ENCODE data around the gene GPR82. TPM values are rescaled to one million over a fixed set of nuclear protein-coding genes. Genes with fewer than 3 reads are reported as not detected.

Gene GPR82
- total and polyA plus RNA-seq, 5 donors = 0.02 to 0.53 (median 0.31) TPM; not detected in 1

DNA sequence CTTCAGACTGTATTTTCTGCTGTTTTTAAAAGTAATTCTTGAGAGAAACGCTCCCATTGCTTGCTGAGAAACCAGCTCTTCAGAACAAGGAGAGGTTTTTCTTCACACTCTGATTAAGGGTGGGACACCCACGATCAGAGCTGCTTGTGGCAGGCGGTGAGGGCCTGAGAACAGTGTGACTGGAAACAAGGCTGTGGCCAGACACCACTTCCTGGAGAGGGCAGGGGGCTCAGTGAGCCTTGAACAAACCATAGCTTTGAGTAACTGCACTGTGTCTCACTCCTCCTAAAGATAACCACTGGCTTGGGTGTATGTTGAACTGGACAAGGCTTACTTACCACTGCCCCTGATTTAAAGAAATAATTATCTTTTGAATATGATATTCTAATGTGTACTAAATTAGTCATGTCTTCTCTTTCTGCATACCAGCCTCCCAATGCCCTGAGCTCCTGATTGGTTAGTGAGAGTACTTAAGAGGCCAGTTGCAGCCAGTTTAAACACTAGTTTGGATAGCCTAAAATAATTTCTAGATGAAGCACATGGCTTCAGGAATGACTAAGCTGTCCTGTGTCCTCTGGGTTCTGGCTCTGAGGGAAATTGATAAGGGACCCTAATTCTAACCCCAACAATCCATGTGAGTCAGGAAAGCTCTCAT is 3.7 kb upstream of the GPR82 start:
- intact Hi-C loops (cut with DNase I) = no loop called here
- Histone ChIP-seq H3K9me3 (ENCODE audit: control insufficient read depth, low read length) (no peaks in the 10 kb centered on the region), H3K27me3 (ENCODE audit: control insufficient read depth, insufficient read depth) (no peaks in the 10 kb centered on the region), H3K4me1 (ENCODE audit: control insufficient read depth, insufficient read depth, low read length) (no peaks in the 10 kb centered on the region), H3K4me3 (ENCODE audit: low read length) (no peak overlapping the region), H3K27ac (ENCODE audit: low read length) (no peak overlapping the region)
- WGBS = 88% methylated on average over 3 of the region's 3 CpGs
- ATAC-seq = no peak
- DNase-seq = no peak

DNA sequence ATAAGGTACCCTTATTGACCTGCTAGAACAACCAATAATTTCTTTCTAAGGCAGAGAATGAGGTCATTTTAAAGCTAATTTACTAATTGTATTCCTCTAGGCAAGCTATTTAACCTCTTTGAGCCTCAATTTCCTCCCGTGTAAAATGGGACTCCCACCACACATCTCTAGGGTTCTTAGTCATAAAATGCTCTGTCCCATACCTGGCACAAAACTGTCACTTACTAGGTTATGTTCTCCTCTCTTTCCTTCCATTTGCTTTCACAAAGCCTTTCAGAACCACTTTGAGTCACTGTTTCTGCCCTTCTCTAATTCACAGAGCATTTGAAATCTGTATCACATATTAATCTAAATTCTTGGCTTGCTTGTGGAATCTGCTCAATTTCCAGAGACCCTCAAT is 2.4 kb upstream of the GPR82 start:
- Histone ChIP-seq H3K27ac (ENCODE audit: low read length) (no peak overlapping the region), H3K27me3 (ENCODE audit: control insufficient read depth, insufficient read depth) (no peaks in the 10 kb centered on the region), H3K9me3 (ENCODE audit: control insufficient read depth, low read length) (no peaks in the 10 kb centered on the region), H3K4me1 (ENCODE audit: control insufficient read depth, insufficient read depth, low read length) (no peaks in the 10 kb centered on the region), H3K4me3 (ENCODE audit: low read length) (no peak overlapping the region)
- intact Hi-C loops (cut with DNase I) = no loop called here
- no peak for ATAC-seq
- WGBS = 92% methylated on average over 1 of the region's 1 CpG
- DNase-seq = no peak

DNA sequence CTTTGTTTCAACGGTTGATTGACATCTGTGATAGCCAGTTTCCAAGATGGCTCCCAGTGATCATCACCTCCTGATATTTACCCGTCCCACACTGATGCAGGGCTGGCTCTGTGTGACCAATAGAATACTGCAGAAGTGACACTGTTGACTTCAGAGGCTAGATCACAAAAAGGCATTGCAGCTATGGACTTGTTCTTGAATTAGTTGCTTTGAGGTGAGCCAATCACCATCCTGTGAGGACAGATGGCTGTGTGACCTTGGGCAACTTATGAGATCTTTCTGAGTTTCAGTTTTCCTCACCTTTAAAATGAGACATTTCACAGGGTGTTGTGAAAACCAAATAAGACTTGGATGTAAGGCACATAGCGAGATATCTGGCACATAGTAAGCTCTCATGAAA is 1.8 kb upstream of the GPR82 start:
- intact Hi-C loops (cut with DNase I) = no loop called here
- ATAC-seq = no peak

DNA sequence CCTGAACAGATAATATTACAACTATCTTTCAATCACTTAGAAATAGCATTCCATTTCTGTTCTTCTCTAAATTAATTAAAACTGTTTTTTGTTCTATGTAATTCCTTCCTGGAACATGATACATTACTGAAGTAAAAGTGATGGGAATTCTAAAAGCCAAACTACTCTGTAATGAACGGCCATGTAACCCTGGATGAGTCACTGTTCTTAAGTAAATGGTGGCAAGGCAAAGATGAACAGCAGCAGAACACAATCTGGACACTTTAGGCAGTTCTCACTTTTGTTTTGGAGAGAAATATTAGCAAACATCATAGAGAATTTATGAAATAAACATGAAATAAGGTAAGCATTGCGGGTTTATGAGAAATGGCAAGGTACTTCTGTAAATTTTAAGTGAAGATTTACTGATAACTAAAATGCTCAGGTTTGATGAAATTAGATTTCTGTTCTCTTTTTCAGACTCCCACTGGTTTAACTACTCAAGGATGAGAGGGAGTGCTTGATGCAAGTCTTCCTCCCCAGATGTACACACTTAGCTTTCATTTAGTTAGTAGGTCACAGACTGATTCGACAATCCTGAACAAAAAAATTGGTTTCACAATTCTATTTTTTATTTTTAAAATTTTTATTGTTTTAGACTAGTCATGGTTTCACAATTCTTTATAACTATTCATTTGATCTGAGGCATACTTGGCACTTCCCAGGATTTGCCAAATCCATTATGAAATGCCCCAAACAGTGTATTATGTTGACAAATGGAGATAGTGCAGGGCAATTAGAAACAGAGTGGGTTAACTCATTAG is 964 bp upstream of the GPR82 start:
- DNase-seq (no peak), ATAC-seq (no peak)
- intact Hi-C loops (cut with DNase I) = no loop called here
- Histone ChIP-seq H3K27ac (ENCODE audit: low read length) (no peak overlapping the region), H3K4me3 (ENCODE audit: low read length) (no peak overlapping the region), H3K9me3 (ENCODE audit: control insufficient read depth, low read length) (no peaks in the 10 kb centered on the region), H3K4me1 (ENCODE audit: control insufficient read depth, insufficient read depth, low read length) (no peaks in the 10 kb centered on the region), H3K27me3 (ENCODE audit: control insufficient read depth, insufficient read depth) (no peaks in the 10 kb centered on the region)
- WGBS = 81% methylated on average over 3 of the region's 3 CpGs

More for the DNA sequence above, 1.8 kb upstream of the GPR82 start:
- no peak for DNase-seq
- Histone ChIP-seq H3K9me3 (ENCODE audit: control insufficient read depth, low read length) (no peaks in the 10 kb centered on the region), H3K4me3 (ENCODE audit: low read length) (no peak overlapping the region), H3K27me3 (ENCODE audit: control insufficient read depth, insufficient read depth) (no peaks in the 10 kb centered on the region), H3K4me1 (ENCODE audit: control insufficient read depth, insufficient read depth, low read length) (no peaks in the 10 kb centered on the region), H3K27ac (ENCODE audit: low read length) (no peak overlapping the region)
- 94% methylated on average over 3 of the region's 3 CpGs for WGBS

DNA sequence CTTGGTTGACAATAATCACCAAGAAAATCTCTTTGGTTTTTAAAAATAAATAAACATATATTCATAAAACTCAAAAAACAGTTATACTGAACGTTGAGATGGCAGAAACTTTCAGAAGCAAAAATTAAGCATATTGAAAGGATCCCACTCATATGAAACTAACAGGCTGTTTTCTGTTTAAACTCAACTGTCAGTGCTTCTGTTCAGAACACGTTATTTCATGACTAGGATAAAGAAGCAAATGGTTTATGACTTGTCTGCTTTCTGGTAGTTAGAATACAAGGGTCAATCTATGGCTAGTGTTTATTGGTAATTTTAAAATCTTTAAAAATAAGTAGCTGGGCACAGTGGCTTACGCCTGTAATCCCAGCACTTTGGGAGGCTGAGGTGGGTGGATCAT is 4.1 kb downstream of the GPR82 start:
- H3K4me3 ChIP-seq (ENCODE audit: low read length) = no peak overlapping the region
- H3K4me1 ChIP-seq (ENCODE audit: control insufficient read depth, insufficient read depth, low read length) = no peaks in the 10 kb centered on the region
- ATAC-seq (no peak), DNase-seq (no peak)
- 91% methylated on average over 3 of the region's 3 CpGs for WGBS
- no peaks in the 10 kb centered on the region for H3K27me3 ChIP-seq (ENCODE audit: control insufficient read depth, insufficient read depth)
- no peak overlapping the region for H3K27ac ChIP-seq (ENCODE audit: low read length)
- no peaks in the 10 kb centered on the region for H3K9me3 ChIP-seq (ENCODE audit: control insufficient read depth, low read length)
- intact Hi-C loops (cut with DNase I) = no loop called here

DNA sequence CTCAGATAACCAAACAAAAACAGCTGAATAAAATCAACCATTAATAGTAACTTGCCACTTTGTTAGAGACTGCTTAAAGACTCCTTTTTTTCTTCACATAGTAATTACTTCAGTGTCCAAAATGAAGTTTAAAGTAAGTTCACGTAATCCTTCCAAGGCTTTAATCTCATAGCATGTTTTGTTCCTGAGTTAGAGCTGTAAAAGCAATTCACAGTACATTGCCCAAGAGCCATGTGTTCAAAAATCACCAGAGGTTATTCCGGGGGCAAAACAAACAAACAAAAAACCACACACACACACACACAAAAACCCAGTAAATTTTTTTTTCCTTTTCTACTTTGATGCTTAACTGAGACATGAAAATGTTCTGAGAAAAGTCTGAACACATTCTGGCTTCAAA is 6.1 kb downstream of the GPR82 start:
- no peak overlapping the region for H3K27ac ChIP-seq (ENCODE audit: low read length)
- intact Hi-C loops (cut with DNase I) = no loop called here
- DNase-seq = no peak
- no peaks in the 10 kb centered on the region for H3K9me3 ChIP-seq (ENCODE audit: control insufficient read depth, low read length)
- no peaks in the 10 kb centered on the region for H3K27me3 ChIP-seq (ENCODE audit: control insufficient read depth, insufficient read depth)
- no peak overlapping the region for H3K4me3 ChIP-seq (ENCODE audit: low read length)
- no peak for ATAC-seq
- no peaks in the 10 kb centered on the region for H3K4me1 ChIP-seq (ENCODE audit: control insufficient read depth, insufficient read depth, low read length)
- WGBS = 56% methylated on average over 2 of the region's 2 CpGs

DNA sequence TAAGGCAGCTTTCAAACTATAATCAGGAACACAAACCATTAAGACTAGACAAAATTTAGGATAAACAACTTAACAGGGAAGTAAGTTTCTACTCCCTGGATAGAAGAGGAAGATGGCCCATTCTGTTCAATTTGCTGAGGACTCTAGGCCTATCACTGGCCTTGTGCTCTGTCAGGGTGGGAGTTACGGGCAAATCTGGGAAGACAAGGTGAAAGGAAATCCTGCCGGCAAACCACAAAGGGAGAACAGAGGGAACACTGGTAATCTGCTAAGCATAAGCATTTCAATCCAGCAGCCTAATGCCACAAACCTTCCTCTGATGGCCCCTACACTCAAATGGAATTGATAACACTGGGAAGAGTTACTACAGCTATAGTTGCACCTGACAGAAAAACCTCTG is 8.3 kb downstream of the GPR82 start:
- Histone ChIP-seq H3K27ac (ENCODE audit: low read length) (no peak overlapping the region), H3K9me3 (ENCODE audit: control insufficient read depth, low read length) (no peaks in the 10 kb centered on the region), H3K4me1 (ENCODE audit: control insufficient read depth, insufficient read depth, low read length) (no peaks in the 10 kb centered on the region), H3K4me3 (ENCODE audit: low read length) (no peak overlapping the region), H3K27me3 (ENCODE audit: control insufficient read depth, insufficient read depth) (no peaks in the 10 kb centered on the region)
- intact Hi-C loops (cut with DNase I) = no loop called here
- DNase-seq (no peak), ATAC-seq (no peak)
- 82% methylated on average over 2 of the region's 2 CpGs for WGBS

DNA sequence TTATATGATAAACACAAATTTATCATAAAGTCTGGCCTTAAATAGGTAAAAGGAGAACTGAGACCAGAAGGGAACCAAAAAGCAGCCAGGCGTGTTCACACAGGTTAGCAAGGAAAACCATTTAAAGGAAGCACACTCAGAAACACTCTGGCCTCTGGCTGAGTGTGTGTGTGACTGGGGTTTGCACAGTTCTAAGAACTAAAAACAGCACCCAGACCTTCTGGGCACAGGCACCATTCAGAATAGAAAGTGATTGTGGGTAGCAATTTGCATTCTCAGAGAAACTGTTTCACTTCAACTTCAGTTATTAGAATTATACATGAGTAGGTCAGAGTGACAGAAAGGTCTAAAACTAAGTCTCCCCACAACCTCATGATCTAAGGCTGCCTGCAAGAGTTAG is 10.0 kb downstream of the GPR82 start:
- Histone ChIP-seq H3K27ac (ENCODE audit: low read length) (no peak overlapping the region), H3K9me3 (ENCODE audit: control insufficient read depth, low read length) (no peaks in the 10 kb centered on the region), H3K4me1 (ENCODE audit: control insufficient read depth, insufficient read depth, low read length) (no peaks in the 10 kb centered on the region), H3K4me3 (ENCODE audit: low read length) (no peak overlapping the region), H3K27me3 (ENCODE audit: control insufficient read depth, insufficient read depth) (no peaks in the 10 kb centered on the region)
- intact Hi-C loops (cut with DNase I) = no loop called here
- WGBS = 90% methylated on average over 1 of the region's 1 CpG
- no peak for DNase-seq
- ATAC-seq = no peak

DNA sequence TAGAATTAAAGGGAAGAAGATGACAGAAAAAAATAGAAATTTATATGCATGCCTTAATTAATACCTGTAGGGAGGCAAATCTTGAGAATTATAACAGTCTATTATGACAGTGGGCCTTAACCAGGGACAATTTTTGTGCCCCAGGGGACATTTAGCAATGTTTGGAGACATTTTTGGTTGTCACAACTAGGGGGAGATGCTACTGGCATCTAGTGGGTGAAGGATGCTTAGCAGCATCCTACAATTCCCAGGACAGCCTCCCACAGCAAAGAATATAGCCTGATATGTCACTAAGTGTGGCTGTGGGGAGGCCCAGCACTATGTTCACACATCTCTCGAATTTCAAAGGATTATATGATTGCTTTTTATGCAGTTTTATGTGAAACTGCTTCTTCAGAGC is 10.5 kb downstream of the GPR82 start:
- no peak overlapping the region for H3K4me3 ChIP-seq (ENCODE audit: low read length)
- H3K27ac ChIP-seq (ENCODE audit: low read length) = no peak overlapping the region
- DNase-seq (no peak), ATAC-seq (no peak)
- no peaks in the 10 kb centered on the region for H3K4me1 ChIP-seq (ENCODE audit: control insufficient read depth, insufficient read depth, low read length)
- WGBS = 31% methylated on average over 1 of the region's 1 CpG
- intact Hi-C loops (cut with DNase I) = no loop called here
- no peaks in the 10 kb centered on the region for H3K27me3 ChIP-seq (ENCODE audit: control insufficient read depth, insufficient read depth)
- H3K9me3 ChIP-seq (ENCODE audit: control insufficient read depth, low read length) = no peaks in the 10 kb centered on the region

DNA sequence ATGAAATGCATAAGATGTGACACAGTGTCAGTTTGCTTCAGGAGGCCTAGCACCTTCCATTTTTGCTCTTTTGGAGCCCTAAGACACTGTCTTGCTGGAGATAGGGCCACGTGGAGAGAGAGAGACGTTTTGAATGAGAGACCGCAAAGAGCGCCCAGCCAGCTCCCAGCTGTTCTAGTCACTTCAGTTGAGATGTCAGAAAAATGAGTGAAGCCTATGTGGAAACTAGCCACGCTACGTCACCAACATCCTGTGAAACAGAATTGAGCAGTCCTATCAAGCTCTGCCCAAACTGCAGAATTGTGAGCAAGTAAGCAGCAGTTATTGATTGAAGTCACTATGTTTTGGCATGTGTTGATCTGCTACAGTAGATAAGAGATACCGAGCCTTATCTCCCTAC is 13.1 kb downstream of the GPR82 start:
- Histone ChIP-seq H3K27ac (ENCODE audit: low read length) (no peak overlapping the region), H3K4me1 (ENCODE audit: control insufficient read depth, insufficient read depth, low read length) (no peaks in the 10 kb centered on the region), H3K9me3 (ENCODE audit: control insufficient read depth, low read length) (no peaks in the 10 kb centered on the region), H3K4me3 (ENCODE audit: low read length) (no peak overlapping the region), H3K27me3 (ENCODE audit: control insufficient read depth, insufficient read depth) (no peaks in the 10 kb centered on the region)
- intact Hi-C loops (cut with DNase I) = no loop called here
- whole genome bisulfite sequencing = 58% methylated on average over 7 of the region's 7 CpGs
- ATAC-seq (no peak), DNase-seq (no peak)

DNA sequence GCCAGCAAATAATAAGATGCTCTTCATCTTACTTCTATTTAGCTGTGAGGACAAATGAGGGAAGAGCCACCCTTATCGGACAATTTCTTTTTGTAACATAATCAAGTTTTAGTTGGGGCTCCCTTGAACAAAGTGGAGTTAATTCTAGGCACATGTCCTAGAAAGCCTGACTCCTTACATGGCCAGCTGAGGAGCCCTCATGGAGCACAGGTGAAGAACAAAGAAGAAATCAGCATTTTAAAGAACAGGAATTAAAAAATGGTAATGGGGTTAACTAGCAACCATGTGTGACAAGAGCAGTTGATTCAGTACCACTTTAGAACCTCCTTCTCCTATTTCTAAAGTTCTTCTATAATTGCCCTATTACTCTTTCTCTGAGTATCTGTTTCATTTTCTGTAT is 15.9 kb downstream of the GPR82 start:
- DNase-seq (no peak), ATAC-seq (no peak)
- H3K27me3 ChIP-seq (ENCODE audit: control insufficient read depth, insufficient read depth) = no peaks in the 10 kb centered on the region
- no peaks in the 10 kb centered on the region for H3K4me1 ChIP-seq (ENCODE audit: control insufficient read depth, insufficient read depth, low read length)
- H3K9me3 ChIP-seq (ENCODE audit: control insufficient read depth, low read length) = no peaks in the 10 kb centered on the region
- intact Hi-C loops (cut with DNase I) = no loop called here
- WGBS = 100% methylated on average over 1 of the region's 1 CpG
- H3K4me3 ChIP-seq (ENCODE audit: low read length) = no peak overlapping the region
- no peak overlapping the region for H3K27ac ChIP-seq (ENCODE audit: low read length)

All from right cardiac atrium (tissue), 5 donors.